HUES64 (cell line): ENCODE results near the gene HMX1.

ENCODE experiments used
- H3K27ac ChIP-seq: 2 replicates; pipeline ENCODE4 v1.7.0; 2013; ENCODE audit warnings: low read depth, low read length, inconsistent platforms
- H3K27me3 ChIP-seq: 2 replicates; pipeline ENCODE4 v1.6.1; 2013; ENCODE audit warnings: mild to moderate bottlenecking, low read length; ENCODE audit not compliant: insufficient read depth
- H3K36me3 ChIP-seq: 2 replicates; pipeline ENCODE4 v1.6.1; 2013; ENCODE audit warnings: mild to moderate bottlenecking, low read length; ENCODE audit not compliant: insufficient read depth
- H3K4me1 ChIP-seq: 2 replicates; pipeline ENCODE4 v1.6.1; 2013; ENCODE audit warnings: mild to moderate bottlenecking, low read length, moderate library complexity; ENCODE audit not compliant: insufficient read depth
- H3K4me3 ChIP-seq: 2 replicates; pipeline ENCODE4 v1.5.1; 2013; ENCODE audit warnings: mild to moderate bottlenecking, low read length, moderate library complexity
- H3K9ac ChIP-seq: 2 replicates; pipeline ENCODE4 v1.6.1; 2013; ENCODE audit warnings: mild to moderate bottlenecking, low read depth, low read length
- H3K9me3 ChIP-seq: 2 replicates; pipeline ENCODE4 v1.6.1; 2013; ENCODE audit warnings: low read depth, low read length; ENCODE audit not compliant: insufficient read depth
- WGBS: fragments of 150-250, 120-280 bp; methylation state at CpG from one replicate; pipeline ENCODE4 v1.1.7; 2013; ENCODE audit warnings: missing lambda C conversion rate; 5-methylcytosine and 5-hydroxymethylcytosine counted together

The HMX1 gene

GRCh38 chr4:8849266-8850073 is 22.2 kb downstream of the HMX1 start:
- no peaks in the 10 kb centered on the region for H3K9me3 ChIP-seq
- peaks cover 4% of the 10 kb centered on the region; the same call in 1 of the 2 replicates for H3K4me1 ChIP-seq
- no peak overlapping the region for H3K9ac ChIP-seq
- no peak overlapping the region for H3K27ac ChIP-seq
- no peak overlapping the region for H3K4me3 ChIP-seq
- 85% methylated on average over 18 of the region's 18 CpGs for WGBS
- H3K36me3 ChIP-seq = no peaks in the 10 kb centered on the region
- peaks cover 21% of the 10 kb centered on the region for H3K27me3 ChIP-seq

- Histone ChIP-seq H3K4me3 (no peak overlapping the region), H3K36me3 (no peaks in the 10 kb centered on the region), H3K9ac (no peak overlapping the region), H3K9me3 (peaks cover 2% of the 10 kb centered on the region; the same call in 1 of the 2 replicates), H3K27ac (no peak overlapping the region), H3K4me1 (peaks cover 3% of the 10 kb centered on the region; the same call in 1 of the 2 replicates), H3K27me3 (peaks cover 13% of the 10 kb centered on the region)
- WGBS = 82% methylated on average over 14 of the region's 14 CpGs
Measured at GRCh38 chr4:8848507-8849265, 23.0 kb downstream of the HMX1 start.

GRCh38 chr4:8847764-8848163 is 23.9 kb downstream of the HMX1 start:
- H3K4me1 ChIP-seq = peaks cover 3% of the 10 kb centered on the region; the same call in 1 of the 2 replicates
- H3K27ac ChIP-seq = no peak overlapping the region
- no peak overlapping the region for H3K9ac ChIP-seq
- peaks cover 5% of the 10 kb centered on the region; the same call in 1 of the 2 replicates for H3K9me3 ChIP-seq
- peaks cover 10% of the 10 kb centered on the region; the same call in 1 of the 2 replicates for H3K27me3 ChIP-seq
- no peak overlapping the region for H3K4me3 ChIP-seq
- H3K36me3 ChIP-seq = no peaks in the 10 kb centered on the region
- 29% methylated on average over 10 of the region's 10 CpGs for WGBS

GRCh38 chr4:8847331-8847730 is 24.3 kb downstream of the HMX1 start:
- WGBS = 88% methylated on average over 12 of the region's 12 CpGs
- Histone ChIP-seq H3K4me3 (no peak overlapping the region), H3K9ac (no peak overlapping the region), H3K27ac (no peak overlapping the region), H3K27me3 (peaks cover 8% of the 10 kb centered on the region; the same call in 1 of the 2 replicates), H3K9me3 (peaks cover 5% of the 10 kb centered on the region; the same call in 1 of the 2 replicates), H3K36me3 (no peaks in the 10 kb centered on the region), H3K4me1 (peaks cover 3% of the 10 kb centered on the region; the same call in 1 of the 2 replicates)

- no peak overlapping the region for H3K4me3 ChIP-seq
- peaks cover 5% of the 10 kb centered on the region; the same call in 1 of the 2 replicates for H3K27me3 ChIP-seq
- H3K36me3 ChIP-seq = no peaks in the 10 kb centered on the region
- peaks cover 5% of the 10 kb centered on the region; the same call in 1 of the 2 replicates for H3K9me3 ChIP-seq
- H3K27ac ChIP-seq = no peak overlapping the region
- H3K9ac ChIP-seq = no peak overlapping the region
- 85% methylated on average over 3 of the region's 3 CpGs for WGBS
- H3K4me1 ChIP-seq = peaks cover 3% of the 10 kb centered on the region; the same call in 1 of the 2 replicates
Measured at GRCh38 chr4:8846826-8847225, 24.8 kb downstream of the HMX1 start.

GRCh38 chr4:8846046-8846720 is 25.5 kb downstream of the HMX1 start:
- peaks cover 7% of the 10 kb centered on the region; the same call in 1 of the 2 replicates for H3K9me3 ChIP-seq

GRCh38 chr4:8844976-8845690 is 26.5 kb downstream of the HMX1 start:
- H3K27ac ChIP-seq = no peak overlapping the region

More at GRCh38 chr4:8846046-8846720, 25.5 kb downstream of the HMX1 start:
- no peak overlapping the region for H3K27ac ChIP-seq
- 0 out of 2 replicates have a peak, but pooled peaks cover 5% of the 10 kb centered on the region for H3K27me3 ChIP-seq
- peaks cover 3% of the 10 kb centered on the region; the same call in 1 of the 2 replicates for H3K4me1 ChIP-seq
- no peaks in the 10 kb centered on the region for H3K36me3 ChIP-seq
- no peak overlapping the region for H3K9ac ChIP-seq
- no peak overlapping the region for H3K4me3 ChIP-seq
- WGBS = 86% methylated on average over 9 of the region's 9 CpGs

GRCh38 chr4:8843597-8843996 is 28.0 kb downstream of the HMX1 start:
- no peak overlapping the region for H3K27ac ChIP-seq
- WGBS = 88% methylated on average over 3 of the region's 3 CpGs
- H3K9me3 ChIP-seq = peaks cover 7% of the 10 kb centered on the region; the same call in 1 of the 2 replicates
- no peaks in the 10 kb centered on the region for H3K36me3 ChIP-seq
- H3K9ac ChIP-seq = no peak overlapping the region
- no peak overlapping the region for H3K4me3 ChIP-seq
- H3K4me1 ChIP-seq = peaks cover 3% of the 10 kb centered on the region; the same call in 1 of the 2 replicates
- no peaks in the 10 kb centered on the region for H3K27me3 ChIP-seq

More at GRCh38 chr4:8844976-8845690, 26.5 kb downstream of the HMX1 start:
- WGBS = 91% methylated on average over 14 of the region's 14 CpGs
- Histone ChIP-seq H3K9me3 (peaks cover 7% of the 10 kb centered on the region; the same call in 1 of the 2 replicates), H3K4me3 (no peak overlapping the region), H3K27me3 (0 out of 2 replicates have a peak, but pooled peaks cover 5% of the 10 kb centered on the region), H3K9ac (no peak overlapping the region), H3K36me3 (no peaks in the 10 kb centered on the region), H3K4me1 (peaks cover 3% of the 10 kb centered on the region; the same call in 1 of the 2 replicates)

- H3K9ac ChIP-seq = no peak overlapping the region
- H3K9me3 ChIP-seq = peaks cover 7% of the 10 kb centered on the region; the same call in 1 of the 2 replicates
- WGBS = 79% methylated on average over 2 of the region's 2 CpGs
- H3K27me3 ChIP-seq = no peaks in the 10 kb centered on the region
- peaks cover 5% of the 10 kb centered on the region; the same call in 1 of the 2 replicates for H3K4me1 ChIP-seq
- no peak overlapping the region for H3K4me3 ChIP-seq
- no peaks in the 10 kb centered on the region for H3K36me3 ChIP-seq
- H3K27ac ChIP-seq = no peak overlapping the region
Measured at GRCh38 chr4:8842614-8843013, 29.0 kb downstream of the HMX1 start.

GRCh38 chr4:8841678-8842268 is 29.9 kb downstream of the HMX1 start:
- H3K9ac ChIP-seq = no peak overlapping the region
- 94% methylated on average over 3 of the region's 3 CpGs for WGBS
- H3K27me3 ChIP-seq = no peaks in the 10 kb centered on the region
- no peaks in the 10 kb centered on the region for H3K36me3 ChIP-seq
- H3K9me3 ChIP-seq = peaks cover 7% of the 10 kb centered on the region; the same call in 1 of the 2 replicates
- peaks cover 8% of the 10 kb centered on the region; the same call in 1 of the 2 replicates for H3K4me1 ChIP-seq
- H3K4me3 ChIP-seq = no peak overlapping the region
- H3K27ac ChIP-seq = no peak overlapping the region
